ENCODE data around the gene EDARADD.

DNA sequence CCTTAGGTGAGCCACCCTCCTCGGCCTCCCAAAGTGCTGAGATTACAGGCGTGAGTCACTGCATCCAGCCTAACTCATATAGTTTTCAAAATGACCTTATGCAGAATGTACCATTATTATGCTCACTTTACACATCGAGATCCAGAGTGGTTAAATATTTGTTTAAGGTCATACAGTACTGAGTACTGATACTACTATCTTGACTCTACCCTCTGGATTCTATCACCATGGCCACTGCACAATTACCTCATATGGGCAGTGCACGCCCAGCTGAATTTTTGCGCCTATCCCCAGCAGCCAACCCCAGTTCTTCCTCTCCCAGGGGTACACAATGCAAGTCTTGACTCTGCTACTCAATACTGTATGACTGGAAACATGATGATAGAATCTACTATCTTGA, 56.7 kb downstream of the EDARADD start:
- TF ChIP-seq CTCF (optimal IDR thresholded peaks at IDR 0.05 in 1 of 3, IDR thresholded peaks at IDR 0.05 in 1 of 3, conservative IDR thresholded peaks at IDR 0.05 in 1 of 3; ENCODE audit: extremely low read depth in 1 of 3, insufficient read depth in 2 of 3, low read length in 3 of 3) (no peak), EZH2 (IDR thresholded peaks at IDR 0.05; ENCODE audit: low read length) (no peak)

Data from keratinocyte (primary cell).